Measurements from ENCODE around the gene EFL1. TPM values are rescaled to one million over a fixed set of nuclear protein-coding genes. Genes with fewer than 3 reads are reported as not detected.

The EFL1 gene
- total and polyA plus RNA-seq, 9 of the 15 experiments (the other 6 are each of a cell fraction or from before 2014, with no cell fraction given) = 4.8 to 32.5 (median 16.9) TPM

- TF ChIP-seq EP300 (IDR thresholded peaks at IDR 0.05; ENCODE audit: low read length) = peak; percentile 66
- TF ChIP-seq RB1 (IDR thresholded peaks at IDR 0.05; ENCODE audit: low read depth) = 0 out of 2 replicates have a peak, but pooled peaks have one; percentile 12
- TF ChIP-seq HMG20B (CRISPR knock-in tag; IDR thresholded peaks at IDR 0.05) = no peak
- TF ChIP-seq JUN (IDR thresholded peaks at IDR 0.05; ENCODE audit: borderline replicate concordance, low read depth, low read length) = peak; percentile 94
- no peak for TF ChIP-seq JUN (CRISPR knock-in tag; IDR thresholded peaks at IDR 0.05; ENCODE audit: borderline replicate concordance)
- TF ChIP-seq TBL1XR1 (IDR thresholded peaks at IDR 0.05; ENCODE audit: low read length in 2 of 2) = no peak
- no peak for TF ChIP-seq XRCC3 (IDR thresholded peaks at IDR 0.05)
- no peak for TF ChIP-seq SP2 (IDR thresholded peaks at IDR 0.05; ENCODE audit: extremely low read depth, low read depth, low read length, poor library complexity, severe bottlenecking)
- TF ChIP-seq POLR2B (IDR thresholded peaks at IDR 0.05; ENCODE audit: low read depth, partially characterized antibody) = no peak
- no peak for TF ChIP-seq DEAF1 (CRISPR knock-in tag; IDR thresholded peaks at IDR 0.05)
- no peak for TF ChIP-seq IRF1 (CRISPR knock-in tag; IDR thresholded peaks at IDR 0.05; ENCODE audit: borderline replicate concordance)
- no peak for TF ChIP-seq SRSF3 (IDR thresholded peaks at IDR 0.05; ENCODE audit: insufficient read depth, low read length)
- TF ChIP-seq RNF2 (IDR thresholded peaks at IDR 0.05) = no peak
- TF ChIP-seq ZNF121 (CRISPR knock-in tag; conservative IDR thresholded peaks at IDR 0.05) = no peak
- TF ChIP-seq RAD51 (IDR thresholded peaks at IDR 0.05; ENCODE audit: borderline replicate concordance, low read depth) = peak; percentile 66
- no peak for TF ChIP-seq POLR3G (IDR thresholded peaks at IDR 0.05; ENCODE audit: extremely low read depth, insufficient read length, insufficient replicate concordance)
- TF ChIP-seq LARP7 (IDR thresholded peaks at IDR 0.05) = no peak
- no peak for TF ChIP-seq CREB3 (tag; conservative IDR thresholded peaks at IDR 0.05; ENCODE audit: low read depth)
- TF ChIP-seq ZFP36 (IDR thresholded peaks at IDR 0.05; ENCODE audit: low read depth, low read length, partially characterized antibody) = no peak
- no peak for TF ChIP-seq HNRNPUL1 (IDR thresholded peaks at IDR 0.05; ENCODE audit: low read length)
- TF ChIP-seq PTRF (tag; IDR thresholded peaks at IDR 0.05) = no peak
- TF ChIP-seq RFX5 (IDR thresholded peaks at IDR 0.05; ENCODE audit: low read depth, low read length) = no peak
- TF ChIP-seq ESRRB (CRISPR knock-in tag; IDR thresholded peaks at IDR 0.05; ENCODE audit: borderline replicate concordance) = no peak
- TF ChIP-seq FOXJ3 (CRISPR knock-in tag; IDR thresholded peaks at IDR 0.05) = no peak
- no peak for TF ChIP-seq TSHZ1 (CRISPR knock-in tag; IDR thresholded peaks at IDR 0.05)
Measured at GRCh38 chr15:82146990-82147461, 115.5 kb downstream of the EFL1 start (continued).

Measured in K562 (cell line).